GM21526 (cell line): ENCODE results near the gene GALNT2.

Source experiments
- ATAC-seq: cut with Tn5 transposase; IDR thresholded peaks from one replicate; pipeline ENCODE4 v1.9.1; 2021; ENCODE audit warnings: moderate library complexity; ENCODE audit not compliant: unreplicated experiment, low FRiP score

GALNT2 gene

GRCh38 chr1:230109066-230109465 is 42.0 kb downstream of the GALNT2 start:
- ATAC-seq: no peak

DNA sequence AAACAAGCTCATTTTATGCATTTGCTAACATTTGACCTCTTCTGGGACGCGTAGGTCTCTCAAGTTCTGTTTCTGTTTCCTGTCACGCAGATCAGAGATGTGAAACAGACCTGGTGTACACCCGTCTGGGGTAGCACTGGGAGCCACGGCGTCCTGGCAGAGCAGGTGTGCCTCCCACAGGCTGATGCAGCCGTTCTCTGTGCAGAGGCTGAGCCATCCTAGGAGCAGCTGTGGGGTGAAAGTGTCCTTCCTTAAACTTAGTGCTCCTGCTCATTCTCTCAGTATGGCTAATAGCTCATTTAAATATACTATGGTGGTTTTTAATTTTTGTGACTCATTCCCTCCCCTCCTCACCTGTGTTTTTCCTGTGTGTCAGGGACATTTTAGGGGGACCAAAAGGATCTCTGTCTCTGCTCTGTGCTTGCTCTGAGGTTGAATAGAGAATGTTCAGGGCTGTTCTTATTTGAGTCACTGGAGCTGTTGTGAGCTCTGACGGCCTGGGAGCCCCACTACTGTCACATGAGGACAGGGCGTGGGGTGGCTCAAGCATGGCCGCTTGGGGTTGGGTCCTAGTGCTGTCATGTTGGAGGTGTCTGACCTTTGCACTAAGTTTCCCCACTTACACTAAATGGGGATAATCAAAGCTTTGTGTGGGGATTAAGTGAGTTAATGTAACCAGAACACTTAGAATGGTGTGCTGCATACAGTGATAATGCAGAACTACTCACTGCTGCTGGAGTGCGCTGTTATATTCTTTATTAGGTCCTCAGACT is 43.0 kb downstream of the GALNT2 start:
- ATAC-seq: peak; percentile 89

GRCh38 chr1:230110971-230111370 is 43.9 kb downstream of the GALNT2 start:
- no peak for ATAC-seq

- ATAC-seq: no peak
Measured at GRCh38 chr1:230112131-230112701, 45.2 kb downstream of the GALNT2 start.

- ATAC-seq: no peak
Measured at GRCh38 chr1:230112782-230113181, 45.7 kb downstream of the GALNT2 start.

- no peak for ATAC-seq
Measured at GRCh38 chr1:230113235-230113592, 46.2 kb downstream of the GALNT2 start.

- ATAC-seq: no peak
Measured at GRCh38 chr1:230113593-230114236, 46.7 kb downstream of the GALNT2 start.

DNA sequence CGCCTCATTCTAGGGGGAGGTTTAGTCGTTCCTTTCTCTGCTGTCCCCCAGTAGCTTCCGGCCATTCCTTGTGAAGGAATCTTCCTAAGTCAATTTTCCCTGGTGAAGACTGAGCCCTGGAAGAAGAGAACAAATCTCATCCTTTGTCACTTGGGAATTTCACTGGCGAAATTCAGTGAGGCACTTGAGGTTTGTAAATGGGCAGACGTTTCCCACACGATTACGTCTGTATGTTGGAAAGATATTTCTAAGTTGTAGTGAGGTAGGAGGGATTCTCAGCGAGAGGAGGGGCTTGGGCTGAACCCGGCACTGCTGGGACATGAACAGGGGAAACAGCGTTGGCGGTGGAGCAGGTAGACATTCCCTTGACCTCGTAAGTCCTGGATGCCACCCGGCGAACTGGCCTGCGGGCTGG is 47.2 kb downstream of the GALNT2 start:
- no peak for ATAC-seq

GRCh38 chr1:230117694-230118093 is 50.7 kb downstream of the GALNT2 start:
- ATAC-seq: no peak

GRCh38 chr1:230119340-230119739 is 52.3 kb downstream of the GALNT2 start:
- ATAC-seq: no peak

GRCh38 chr1:230120289-230120920 is 53.4 kb downstream of the GALNT2 start:
- ATAC-seq: no peak

- no peak for ATAC-seq
Measured at GRCh38 chr1:230120921-230121381, 53.9 kb downstream of the GALNT2 start.

DNA sequence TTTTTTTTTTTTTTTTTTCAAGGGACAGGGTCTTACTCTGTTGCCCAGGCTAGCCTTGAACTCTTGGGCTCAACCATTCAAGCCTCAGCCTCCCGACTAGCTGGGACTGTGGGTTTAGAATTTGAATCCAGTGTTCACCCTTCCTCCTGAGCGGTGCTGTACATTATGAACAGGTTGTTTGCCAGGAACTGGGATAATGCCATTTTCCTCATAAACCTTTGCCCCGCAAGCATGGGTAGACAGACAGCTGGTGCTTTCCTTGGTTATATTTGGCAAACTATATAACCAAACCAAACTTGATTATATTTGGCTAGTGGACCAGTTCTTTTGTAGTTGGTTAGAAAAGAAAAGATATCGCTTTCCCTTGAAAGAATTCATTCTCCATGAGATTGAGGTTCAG is 54.9 kb downstream of the GALNT2 start:
- no peak for ATAC-seq

DNA sequence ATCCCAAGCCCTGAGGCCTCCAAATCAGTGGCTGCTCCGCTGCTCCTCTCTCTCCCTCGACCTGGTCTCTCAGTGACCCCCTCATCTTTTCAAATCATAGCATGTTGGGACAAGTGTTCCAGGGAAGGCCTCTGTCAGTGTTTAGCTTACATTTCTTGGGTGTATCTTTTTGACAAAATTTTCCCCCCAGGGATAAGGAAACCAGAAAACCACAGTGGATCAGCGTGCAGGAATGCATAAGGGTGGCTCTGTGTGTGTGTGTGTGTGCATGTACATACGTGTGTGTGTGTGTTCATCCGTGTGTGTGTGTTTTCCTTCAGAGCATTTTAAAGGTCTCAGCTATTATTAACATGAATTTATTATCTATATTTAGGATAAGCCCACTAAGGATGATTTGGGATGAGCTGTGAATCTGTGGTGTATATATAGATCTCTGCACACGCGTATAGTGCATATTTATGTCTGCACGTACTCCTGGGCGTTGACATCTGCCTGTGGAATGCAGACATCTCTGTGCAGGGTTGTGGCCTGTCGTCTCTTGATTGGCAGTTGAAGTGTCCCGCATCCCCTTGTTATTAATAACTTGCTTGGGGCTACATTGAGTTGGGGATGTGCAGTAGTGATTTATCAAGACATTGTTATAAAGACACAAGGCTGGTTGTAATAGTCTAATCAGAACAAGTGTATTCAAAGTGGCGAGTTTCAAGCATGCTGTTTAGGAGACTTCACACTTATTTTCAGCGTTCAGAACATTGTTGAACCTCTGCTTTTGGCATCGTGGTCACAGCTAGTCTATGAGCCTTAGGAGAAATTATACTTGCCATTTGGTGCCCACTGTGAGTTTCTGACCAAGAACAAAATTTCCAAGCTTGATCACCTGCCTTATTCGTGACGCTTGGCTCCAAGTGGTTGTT is 55.6 kb downstream of the GALNT2 start:
- ATAC-seq: no peak

GRCh38 chr1:230123280-230124185 is 56.5 kb downstream of the GALNT2 start:
- peak; percentile 93 for ATAC-seq

GRCh38 chr1:230124186-230125128 is 57.4 kb downstream of the GALNT2 start:
- no peak for ATAC-seq

GRCh38 chr1:230125141-230125540 is 58.1 kb downstream of the GALNT2 start:
- ATAC-seq: no peak
